ENCODE data around the gene ETV5. TPM values are rescaled to one million over a fixed set of nuclear protein-coding genes. Genes with fewer than 3 reads are reported as not detected.

The ETV5 gene
- total and polyA plus RNA-seq, 10 of the 15 experiments (the other 5 are each of a cell fraction or from before 2014, with no cell fraction given): 5.0 to 18.4 (median 7.4) TPM

DNA sequence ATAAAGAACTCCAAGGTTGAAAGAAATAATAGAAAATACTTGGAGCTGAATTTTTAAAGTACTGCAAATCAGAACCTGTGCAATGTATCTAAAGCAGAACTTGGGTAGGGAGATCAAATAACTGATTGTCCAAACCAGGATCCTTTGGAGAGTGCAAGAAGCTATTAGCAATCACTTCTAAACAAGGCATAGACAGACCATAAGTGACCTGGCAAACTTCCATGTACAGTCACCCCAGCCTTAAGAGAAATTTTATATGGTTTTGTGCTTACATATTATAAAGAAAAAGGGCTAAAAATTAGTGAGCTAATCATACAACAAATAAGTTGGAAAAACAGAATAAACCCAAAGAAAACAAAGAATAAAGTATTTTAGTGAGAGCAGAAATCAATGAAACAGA is 35.2 kb downstream of the ETV5 start:
- Histone ChIP-seq H3K4me1 (ENCODE audit: control insufficient read depth, insufficient read depth, low read length) (no peaks in the 10 kb centered on the region), H3K36me3 (ENCODE audit: control insufficient read depth in 2 of 2, insufficient read depth in 2 of 2, low read length in 1 of 2) (no peaks in the 10 kb centered on the region), H3K27me3 (replicated peaks in 1 of 2; ENCODE audit: control insufficient read depth in 2 of 2, insufficient read depth in 2 of 2, low read length in 1 of 2) (no peaks in the 10 kb centered on the region), H3K4me3 (no peak overlapping the region), H3K27ac (ENCODE audit: control insufficient read depth, insufficient read depth) (no peak overlapping the region), H3K4me2 (ENCODE audit: control insufficient read depth, insufficient read depth) (no peak overlapping the region), H4K20me1 (ENCODE audit: control insufficient read depth, insufficient read depth) (no peaks in the 10 kb centered on the region), H3K79me2 (ENCODE audit: control insufficient read depth, insufficient read depth, low read length) (no peaks in the 10 kb centered on the region), H2AFZ (ENCODE audit: control insufficient read depth, low read depth, low read length) (no peak overlapping the region), H3K9ac (ENCODE audit: control insufficient read depth, insufficient read depth, low read length) (no peak overlapping the region), H3K9me3 (replicated peaks; ENCODE audit: control insufficient read depth, insufficient read depth, low read length) (peaks cover 2% of the 10 kb centered on the region; the same call in 1 of the 3 replicates)
- intact Hi-C loops (cut with micrococcal nuclease; ENCODE audit: unreplicated experiment) (no loop called here), in situ Hi-C loops (cut with MboI) (no loop called here)
- TF ChIP-seq BRCA1 (IDR thresholded peaks at IDR 0.05; ENCODE audit: low read depth, low read length) (no peak), NR2C1 (IDR thresholded peaks at IDR 0.05) (no peak), POLR2A (IDR thresholded peaks at IDR 0.05; ENCODE audit: low read depth, low read length) (no peak), MYC (IDR thresholded peaks at IDR 0.05; ENCODE audit: insufficient read depth, insufficient read length, insufficient replicate concordance, low read length, severe bottlenecking) (no peak), NFIC (IDR thresholded peaks at IDR 0.05; ENCODE audit: low read depth, low read length) (no peak), SIX5 (IDR thresholded peaks at IDR 0.05; ENCODE audit: low read depth, low read length, severe bottlenecking) (no peak), CBX5 (IDR thresholded peaks at IDR 0.05; ENCODE audit: low read depth) (no peak), SREBF2 (IDR thresholded peaks at IDR 0.05; ENCODE audit: low read length) (no peak)
- TF ChIP-seq, protein P1, sequence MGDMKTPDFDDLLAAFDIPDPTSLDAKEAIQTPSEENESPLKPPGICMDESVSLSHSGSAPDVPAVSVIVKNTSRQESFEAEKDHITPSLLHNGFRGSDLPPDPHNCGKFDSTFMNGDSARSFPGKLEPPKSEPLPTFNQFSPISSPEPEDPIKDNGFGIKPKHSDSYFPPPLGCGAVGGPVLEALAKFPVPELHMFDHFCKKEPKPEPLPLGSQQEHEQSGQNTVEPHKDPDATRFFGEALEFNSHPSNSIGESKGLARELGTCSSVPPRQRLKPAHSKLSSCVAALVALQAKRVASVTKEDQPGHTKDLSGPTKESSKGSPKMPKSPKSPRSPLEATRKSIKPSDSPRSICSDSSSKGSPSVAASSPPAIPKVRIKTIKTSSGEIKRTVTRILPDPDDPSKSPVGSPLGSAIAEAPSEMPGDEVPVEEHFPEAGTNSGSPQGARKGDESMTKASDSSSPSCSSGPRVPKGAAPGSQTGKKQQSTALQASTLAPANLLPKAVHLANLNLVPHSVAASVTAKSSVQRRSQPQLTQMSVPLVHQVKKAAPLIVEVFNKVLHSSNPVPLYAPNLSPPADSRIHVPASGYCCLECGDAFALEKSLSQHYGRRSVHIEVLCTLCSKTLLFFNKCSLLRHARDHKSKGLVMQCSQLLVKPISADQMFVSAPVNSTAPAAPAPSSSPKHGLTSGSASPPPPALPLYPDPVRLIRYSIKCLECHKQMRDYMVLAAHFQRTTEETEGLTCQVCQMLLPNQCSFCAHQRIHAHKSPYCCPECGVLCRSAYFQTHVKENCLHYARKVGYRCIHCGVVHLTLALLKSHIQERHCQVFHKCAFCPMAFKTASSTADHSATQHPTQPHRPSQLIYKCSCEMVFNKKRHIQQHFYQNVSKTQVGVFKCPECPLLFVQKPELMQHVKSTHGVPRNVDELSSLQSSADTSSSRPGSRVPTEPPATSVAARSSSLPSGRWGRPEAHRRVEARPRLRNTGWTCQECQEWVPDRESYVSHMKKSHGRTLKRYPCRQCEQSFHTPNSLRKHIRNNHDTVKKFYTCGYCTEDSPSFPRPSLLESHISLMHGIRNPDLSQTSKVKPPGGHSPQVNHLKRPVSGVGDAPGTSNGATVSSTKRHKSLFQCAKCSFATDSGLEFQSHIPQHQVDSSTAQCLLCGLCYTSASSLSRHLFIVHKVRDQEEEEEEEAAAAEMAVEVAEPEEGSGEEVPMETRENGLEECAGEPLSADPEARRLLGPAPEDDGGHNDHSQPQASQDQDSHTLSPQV (IDR thresholded peaks at IDR 0.05): no peak
- TF ChIP-seq, protein P2, sequence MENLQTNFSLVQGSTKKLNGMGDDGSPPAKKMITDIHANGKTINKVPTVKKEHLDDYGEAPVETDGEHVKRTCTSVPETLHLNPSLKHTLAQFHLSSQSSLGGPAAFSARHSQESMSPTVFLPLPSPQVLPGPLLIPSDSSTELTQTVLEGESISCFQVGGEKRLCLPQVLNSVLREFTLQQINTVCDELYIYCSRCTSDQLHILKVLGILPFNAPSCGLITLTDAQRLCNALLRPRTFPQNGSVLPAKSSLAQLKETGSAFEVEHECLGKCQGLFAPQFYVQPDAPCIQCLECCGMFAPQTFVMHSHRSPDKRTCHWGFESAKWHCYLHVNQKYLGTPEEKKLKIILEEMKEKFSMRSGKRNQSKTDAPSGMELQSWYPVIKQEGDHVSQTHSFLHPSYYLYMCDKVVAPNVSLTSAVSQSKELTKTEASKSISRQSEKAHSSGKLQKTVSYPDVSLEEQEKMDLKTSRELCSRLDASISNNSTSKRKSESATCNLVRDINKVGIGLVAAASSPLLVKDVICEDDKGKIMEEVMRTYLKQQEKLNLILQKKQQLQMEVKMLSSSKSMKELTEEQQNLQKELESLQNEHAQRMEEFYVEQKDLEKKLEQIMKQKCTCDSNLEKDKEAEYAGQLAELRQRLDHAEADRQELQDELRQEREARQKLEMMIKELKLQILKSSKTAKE (IDR thresholded peaks at IDR 0.05; ENCODE audit: low read depth, poor library complexity, severe bottlenecking): no peak
- TF ChIP-seq, protein P3, sequence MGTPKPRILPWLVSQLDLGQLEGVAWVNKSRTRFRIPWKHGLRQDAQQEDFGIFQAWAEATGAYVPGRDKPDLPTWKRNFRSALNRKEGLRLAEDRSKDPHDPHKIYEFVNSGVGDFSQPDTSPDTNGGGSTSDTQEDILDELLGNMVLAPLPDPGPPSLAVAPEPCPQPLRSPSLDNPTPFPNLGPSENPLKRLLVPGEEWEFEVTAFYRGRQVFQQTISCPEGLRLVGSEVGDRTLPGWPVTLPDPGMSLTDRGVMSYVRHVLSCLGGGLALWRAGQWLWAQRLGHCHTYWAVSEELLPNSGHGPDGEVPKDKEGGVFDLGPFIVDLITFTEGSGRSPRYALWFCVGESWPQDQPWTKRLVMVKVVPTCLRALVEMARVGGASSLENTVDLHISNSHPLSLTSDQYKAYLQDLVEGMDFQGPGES (IDR thresholded peaks at IDR 0.05): no peak
- POLR2A ChIA-PET: no interaction called here
- CTCF ChIA-PET: no interaction called here
- SMC1A ChIA-PET (ENCODE audit: uncharacterized antibody, unreplicated experiment): interaction anchor here (1.0 kb wide), 1 partner anchor 9 kb away, joined by 4 read pairs; no protein-coding TSS in a partner anchor
- ATAC-seq (no peak), DNase-seq (ENCODE audit: low read depth, low spot score) (no peak), FAIRE-seq (no peak)
- BruUV-seq (replicated peaks): no TSS peak
- RAD21 ChIA-PET (ENCODE audit: unreplicated experiment): no interaction called here

All from GM12878 (cell line).